T-cell (primary cell): ENCODE measurements around the gene CHID1. TPM values are rescaled to one million over a fixed set of nuclear protein-coding genes. Genes with fewer than 3 reads are reported as not detected.

ENCODE experiments used
- ATAC-seq, 4 experiments: fragments of 200-7000 bp in 3 of 4; fragments of 150-1000 bp in 1 of 4; cut with Tn5 transposase; replicated peaks in 1 of 4; 1 replicate in 3 of 4; 2 replicates in 1 of 4; pipeline ENCODE4 v1.10.0; 2021; ENCODE audit warnings: moderate library complexity in 3 of 4, mild to moderate bottlenecking in 2 of 4, moderate number of reproducible peaks in 1 of 4
- CTCF ChIA-PET, 2 donors: fragments of 300-600 bp; sonication (Branson Sonifier 250); formaldehyde crosslinking; loops; one replicate each; lab custom pipeline; 2022; ENCODE audit warnings: antibody characterized with exemption in 2 of 2; lab: Charles Lee
- POLR2A ChIA-PET, 2 donors: fragments of 300-600 bp; sonication (Branson Sonifier 250); formaldehyde crosslinking; loops; one replicate each; lab custom pipeline; 2022; ENCODE audit warnings: antibody characterized with exemption in 2 of 2; lab: Charles Lee
- DNase-seq, 35 experiments: peaks; one replicate each; pipeline versions ENCODE4 v3.0.0 to v3.0.0-alpha.2; 2013 to 2023
- H3K27ac ChIP-seq: one replicate; pipeline ENCODE4 v1.5.1; 2013; ENCODE audit warnings: low read length
- H3K27me3 ChIP-seq, 2 experiments: replicated peaks in 1 of 2; 1 replicate in 1 of 2; 2 replicates in 1 of 2; pipeline versions ENCODE4 v1.6.1 to v1.7.0; 2013; ENCODE audit warnings: low read length in 1 of 2, mixed read lengths in 1 of 2; ENCODE audit not compliant: control insufficient read depth in 2 of 2, insufficient read depth in 2 of 2; ENCODE audit errors: extremely low read depth in 1 of 2
- H3K36me3 ChIP-seq, 2 donors: 1 replicate in 1 of 2; 2 replicates in 1 of 2; pipeline versions ENCODE4 v1.6.1 to v1.7.0; 2013; ENCODE audit warnings: low read length in 1 of 2; ENCODE audit not compliant: control insufficient read depth in 2 of 2, insufficient read depth in 1 of 2; ENCODE audit errors: extremely low read depth in 1 of 2
- H3K4me1 ChIP-seq, 2 experiments: 1 replicate in 1 of 2; 2 replicates in 1 of 2; pipeline versions ENCODE4 v1.6.1 to v1.7.0; 2013; ENCODE audit warnings: low read length in 2 of 2, mixed read lengths in 1 of 2; ENCODE audit not compliant: insufficient read depth in 2 of 2, control insufficient read depth in 1 of 2; ENCODE audit errors: extremely low read depth in 1 of 2
- H3K4me3 ChIP-seq, 2 donors: 1 replicate in 1 of 2; 2 replicates in 1 of 2; pipeline versions ENCODE4 v1.5.1 to v1.7.0; 2013; ENCODE audit warnings: mild to moderate bottlenecking in 2 of 2, low read length in 1 of 2, moderate library complexity in 1 of 2; ENCODE audit not compliant: control insufficient read depth in 1 of 2; ENCODE audit errors: extremely low read depth in 1 of 2
- H3K9me3 ChIP-seq: 2 replicates; pipeline ENCODE4 v1.7.0; 2013
- H3K27ac Mint-ChIP-seq, 2 donors: one replicate each; pipeline ENCODE4 v1.8.0; 2020 to 2021; ENCODE audit warnings: mild to moderate bottlenecking in 2 of 2, mixed read lengths in 2 of 2
- H3K27me3 Mint-ChIP-seq, 2 donors: one replicate each; pipeline ENCODE4 v1.8.0; 2021 to 2022; ENCODE audit warnings: mixed read lengths in 2 of 2
- H3K36me3 Mint-ChIP-seq: one replicate; pipeline ENCODE4 v1.8.0; 2021; ENCODE audit warnings: mixed read lengths
- H3K4me1 Mint-ChIP-seq, 3 donors: one replicate each; pipeline ENCODE4 v1.8.0; 2020 to 2022; ENCODE audit warnings: mixed read lengths in 3 of 3, mild to moderate bottlenecking in 1 of 3
- H3K4me3 Mint-ChIP-seq, 3 donors: one replicate each; pipeline ENCODE4 v1.8.0; 2020 to 2022; ENCODE audit warnings: mild to moderate bottlenecking in 3 of 3, mixed read lengths in 3 of 3, moderate library complexity in 3 of 3
- H3K9me3 Mint-ChIP-seq, 3 donors: one replicate each; pipeline ENCODE4 v1.8.0; 2020 to 2022; ENCODE audit warnings: mixed read lengths in 3 of 3
- WGBS: methylation state at CpG from one replicate; pipeline ENCODE4 v1.1.5; 2013; ENCODE audit warnings: missing lambda C conversion rate; ENCODE audit not compliant: insufficient coverage; 5-methylcytosine and 5-hydroxymethylcytosine counted together
- total RNA-seq, 35 experiments: library from RNA in 6 of 35; stranded (reverse) in 6 of 35; fragments of 120-200 nt in 1 of 35; gene quantifications; one replicate each; pipeline versions ENCODE4 v1.2.1 to v1.2.4 and lab custom pipeline; 2013 to 2026

The CHID1 gene
- total RNA-seq, 5 donors from 2014 or later (not counting 1 experiment from before 2014, with no cell fraction given), result 39.0 to 68.4 (median 51.2) TPM

DNA sequence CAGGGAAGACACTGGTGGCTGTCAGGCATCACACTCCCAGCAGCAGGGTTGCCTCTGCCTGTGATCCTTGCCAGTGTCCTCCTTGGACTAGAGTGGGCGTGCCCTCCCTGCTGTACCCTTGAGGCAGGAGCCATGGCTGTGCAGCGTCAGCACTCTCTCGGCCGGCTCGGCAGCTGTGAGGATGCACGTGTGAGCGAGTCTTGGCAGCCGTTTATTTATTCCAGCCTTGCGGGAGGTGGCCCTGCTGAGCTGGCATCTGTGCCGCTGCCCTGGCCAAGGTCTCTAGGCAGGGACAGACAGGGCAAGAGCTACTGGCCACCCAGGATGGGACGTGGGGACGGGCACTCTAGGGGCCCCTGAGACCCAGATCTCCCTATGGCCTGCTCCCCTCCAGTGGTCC, 34.1 kb downstream of the CHID1 start:
- 98% methylated on average over 12 of the region's 12 CpGs for WGBS

DNA sequence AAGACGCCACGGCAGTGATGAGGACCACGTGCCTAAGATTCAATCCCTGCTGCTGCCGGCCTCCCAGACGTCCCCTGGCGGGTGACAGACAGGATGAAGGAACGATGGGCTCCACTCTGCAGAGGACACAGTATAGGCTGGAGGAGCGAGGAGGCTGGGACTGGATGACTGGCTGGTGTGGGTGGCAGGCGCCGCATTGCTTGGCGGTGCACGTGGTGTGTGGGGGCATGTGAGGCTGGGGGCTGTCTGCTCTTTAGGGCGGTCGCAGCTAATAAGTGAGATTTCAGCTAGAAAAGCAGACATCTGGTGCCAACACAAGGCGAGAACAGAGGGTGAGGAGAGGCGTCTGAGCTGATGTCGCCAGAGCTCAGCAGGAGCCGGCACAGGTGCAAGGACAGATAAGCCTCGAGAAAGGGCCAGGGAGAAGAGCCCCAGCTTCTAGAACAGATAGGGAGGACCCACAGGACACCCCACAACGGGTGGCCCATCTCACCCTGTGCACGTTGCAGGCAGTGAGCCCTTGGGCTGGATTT, 34.8 kb downstream of the CHID1 start:
- no peaks in the 10 kb centered on the region for H3K4me1 Mint-ChIP-seq
- CTCF ChIA-PET, result no interaction called here
- no peaks in the 10 kb centered on the region for H3K9me3 Mint-ChIP-seq
- Histone ChIP-seq H3K4me3 (no peak overlapping the region), H3K36me3 (peaks cover 8 to 10% of the 10 kb centered on the region in 2 donors), H3K27ac (no peak overlapping the region), H3K9me3 (no peaks in the 10 kb centered on the region), H3K4me1 (no peaks in the 10 kb centered on the region), H3K27me3 (no peaks in the 10 kb centered on the region)
- no peak overlapping the region for H3K27ac Mint-ChIP-seq
- no peak for ATAC-seq
- no peak overlapping the region for H3K4me3 Mint-ChIP-seq
- H3K36me3 Mint-ChIP-seq, result peaks cover 20% of the 10 kb centered on the region
- H3K27me3 Mint-ChIP-seq, result no peaks in the 10 kb centered on the region
- no peak for DNase-seq
- POLR2A ChIA-PET, result no interaction called here
- 90% methylated on average over 21 of the region's 21 CpGs for WGBS

More for the DNA sequence above, 34.1 kb downstream of the CHID1 start:
- Histone ChIP-seq H3K9me3 (no peaks in the 10 kb centered on the region), H3K4me3 (no peak overlapping the region), H3K36me3 (peaks cover 8 to 10% of the 10 kb centered on the region in 2 donors), H3K27ac (no peak overlapping the region), H3K4me1 (no peaks in the 10 kb centered on the region), H3K27me3 (no peaks in the 10 kb centered on the region)
- H3K9me3 Mint-ChIP-seq, result no peaks in the 10 kb centered on the region
- no peak for ATAC-seq
- no peak overlapping the region for H3K4me3 Mint-ChIP-seq
- no peak overlapping the region for H3K27ac Mint-ChIP-seq
- H3K4me1 Mint-ChIP-seq, result no peaks in the 10 kb centered on the region
- no peak for DNase-seq
- H3K27me3 Mint-ChIP-seq, result no peaks in the 10 kb centered on the region
- POLR2A ChIA-PET, result no interaction called here
- peaks cover 22% of the 10 kb centered on the region for H3K36me3 Mint-ChIP-seq
- CTCF ChIA-PET, result no interaction called here

DNA sequence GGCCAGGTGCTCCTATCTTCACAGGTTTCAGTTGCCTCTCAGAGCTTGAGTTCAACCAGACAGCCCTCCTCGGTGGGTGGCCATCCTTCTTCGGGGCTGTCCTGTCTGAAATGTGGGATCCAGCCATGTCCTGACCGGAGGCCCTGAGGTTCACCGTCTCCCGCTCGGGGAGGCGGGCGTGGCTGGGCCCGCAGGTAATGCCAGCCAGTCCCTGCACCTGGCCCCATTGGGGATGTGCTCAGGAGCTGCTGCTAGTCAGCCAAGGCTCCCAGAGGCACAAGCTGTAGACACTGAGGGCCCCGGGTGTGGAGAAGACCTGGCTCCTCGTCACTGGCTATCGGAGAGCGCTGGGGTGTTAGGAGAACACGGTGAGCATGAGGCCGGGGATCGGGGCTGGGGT, 35.4 kb downstream of the CHID1 start:
- Histone ChIP-seq H3K27ac (no peak overlapping the region), H3K9me3 (no peaks in the 10 kb centered on the region), H3K4me1 (no peaks in the 10 kb centered on the region), H3K4me3 (no peak overlapping the region), H3K27me3 (no peaks in the 10 kb centered on the region), H3K36me3 (peaks cover 6% of the 10 kb centered on the region in 2 donors)
- ATAC-seq (no peak), DNase-seq (no peak)
- Mint-ChIP-seq H3K27me3 (no peaks in the 10 kb centered on the region), H3K4me1 (no peaks in the 10 kb centered on the region), H3K9me3 (no peaks in the 10 kb centered on the region), H3K4me3 (no peak overlapping the region), H3K27ac (no peak overlapping the region), H3K36me3 (peaks cover 16% of the 10 kb centered on the region)
- POLR2A ChIA-PET, result no interaction called here
- CTCF ChIA-PET, result no interaction called here
- WGBS, result over 99% methylated on average over 13 of the region's 16 CpGs

DNA sequence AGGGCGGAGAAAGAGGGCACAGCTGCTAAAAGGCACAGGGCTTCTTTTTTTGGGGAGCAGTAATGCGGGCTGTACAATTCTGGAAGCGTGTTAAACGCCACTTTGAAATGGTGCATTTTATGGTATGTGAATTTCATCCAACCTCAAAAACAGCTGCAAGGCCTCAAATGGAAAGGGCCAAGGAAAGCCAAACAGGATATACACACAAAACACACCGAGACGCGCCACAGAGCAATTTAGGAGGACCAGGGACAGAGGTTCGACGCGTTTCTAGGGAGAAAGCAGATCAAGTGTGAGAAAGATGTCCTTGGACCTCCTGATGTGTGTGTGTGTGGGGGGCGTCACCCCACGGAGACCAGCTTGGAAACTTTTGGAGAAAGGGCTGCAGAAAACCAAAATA, 36.9 kb downstream of the CHID1 start:
- Histone ChIP-seq H3K27me3 (no peaks in the 10 kb centered on the region), H3K4me1 (no peaks in the 10 kb centered on the region), H3K9me3 (no peaks in the 10 kb centered on the region), H3K4me3 (no peak overlapping the region), H3K27ac (no peak overlapping the region), H3K36me3 (peaks cover 5 to 6% of the 10 kb centered on the region in 2 donors)
- Mint-ChIP-seq H3K4me1 (no peaks in the 10 kb centered on the region), H3K27ac (no peak overlapping the region), H3K9me3 (no peaks in the 10 kb centered on the region), H3K27me3 (no peaks in the 10 kb centered on the region), H3K4me3 (no peak overlapping the region), H3K36me3 (peaks cover 13% of the 10 kb centered on the region)
- ATAC-seq (no peak), DNase-seq (no peak)
- ChIA-PET CTCF (no interaction called here), POLR2A (no interaction called here)
- 100% methylated on average over 1 of the region's 12 CpGs for WGBS

DNA sequence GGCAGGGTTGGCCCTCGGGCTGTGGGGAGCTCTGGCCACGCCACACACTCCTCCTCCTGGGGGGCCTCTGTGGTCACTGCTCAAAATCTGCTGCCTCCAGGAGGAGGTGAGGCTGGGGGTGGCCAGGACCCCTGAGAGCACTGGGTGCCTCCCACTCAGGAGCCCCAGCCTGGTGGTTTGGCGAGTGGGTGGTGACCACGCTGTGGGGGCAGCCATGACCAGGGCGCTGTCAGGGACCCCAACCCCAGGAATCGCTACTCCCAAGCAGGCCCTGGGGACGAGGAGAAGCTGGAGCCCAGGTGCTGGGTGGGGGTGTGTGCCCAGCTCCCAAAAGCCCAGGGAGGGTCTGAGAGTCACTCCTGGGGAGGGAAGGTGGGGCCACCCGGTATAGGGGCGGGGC, 37.8 kb downstream of the CHID1 start:
- ChIA-PET POLR2A (no interaction called here), CTCF (no interaction called here)
- DNase-seq, result no peak
- H3K4me3 ChIP-seq, result no peak overlapping the region
- Mint-ChIP-seq H3K4me1 (no peaks in the 10 kb centered on the region), H3K9me3 (no peaks in the 10 kb centered on the region), H3K36me3 (peaks cover 13% of the 10 kb centered on the region), H3K27me3 (no peaks in the 10 kb centered on the region), H3K4me3 (no peak overlapping the region), H3K27ac (no peak overlapping the region)
- H3K9me3 ChIP-seq, result no peaks in the 10 kb centered on the region
- no peak for ATAC-seq
- 78% methylated on average over 2 of the region's 9 CpGs for WGBS
- no peak overlapping the region for H3K27ac ChIP-seq
- no peaks in the 10 kb centered on the region for H3K27me3 ChIP-seq
- H3K4me1 ChIP-seq, result no peaks in the 10 kb centered on the region
- peaks cover 5 to 6% of the 10 kb centered on the region in 2 donors for H3K36me3 ChIP-seq

- WGBS, result 85% methylated on average over 9 of the region's 9 CpGs
- H3K4me3 Mint-ChIP-seq, result no peak overlapping the region
- CTCF ChIA-PET, result no interaction called here
- no peaks in the 10 kb centered on the region for H3K27me3 ChIP-seq
- POLR2A ChIA-PET, result no interaction called here
- no peaks in the 10 kb centered on the region for H3K4me1 ChIP-seq
- DNase-seq (no peak), ATAC-seq (no peak)
- no peak overlapping the region for H3K27ac ChIP-seq
- H3K9me3 Mint-ChIP-seq, result no peaks in the 10 kb centered on the region
- peaks cover 5 to 6% of the 10 kb centered on the region in 2 donors for H3K36me3 ChIP-seq
- H3K27me3 Mint-ChIP-seq, result no peaks in the 10 kb centered on the region
- H3K27ac Mint-ChIP-seq, result no peak overlapping the region
- peaks cover 13% of the 10 kb centered on the region for H3K36me3 Mint-ChIP-seq
- no peaks in the 10 kb centered on the region for H3K9me3 ChIP-seq
- no peaks in the 10 kb centered on the region for H3K4me1 Mint-ChIP-seq
- H3K4me3 ChIP-seq, result no peak overlapping the region
Observed at GRCh38 chr11:871472-871871, 39.1 kb downstream of the CHID1 start.

- Mint-ChIP-seq H3K9me3 (no peaks in the 10 kb centered on the region), H3K36me3 (peaks cover 6% of the 10 kb centered on the region), H3K27me3 (no peaks in the 10 kb centered on the region), H3K4me1 (no peaks in the 10 kb centered on the region), H3K27ac (no peak overlapping the region), H3K4me3 (no peak overlapping the region)
- WGBS, result 100% methylated on average over 4 of the region's 8 CpGs
- no peak overlapping the region for H3K4me3 ChIP-seq
- H3K4me1 ChIP-seq, result no peaks in the 10 kb centered on the region
- H3K27ac ChIP-seq, result no peak overlapping the region
- DNase-seq (no peak), ATAC-seq (no peak)
- ChIA-PET CTCF (no interaction called here), POLR2A (no interaction called here)
- peaks cover 5 to 6% of the 10 kb centered on the region in 2 donors for H3K36me3 ChIP-seq
- H3K27me3 ChIP-seq, result no peaks in the 10 kb centered on the region
- no peaks in the 10 kb centered on the region for H3K9me3 ChIP-seq
Observed at GRCh38 chr11:870418-870817, 40.2 kb downstream of the CHID1 start.
